Heart left ventricle (tissue), 13 donors: ENCODE results near the gene RUNDC3A.

Experiments used
- POLR2A ChIP-seq, 2 donors: fragments of 450-650 bp; IDR thresholded peaks; one replicate each; pipeline ENCODE4 v1.6.1; 2017; ENCODE audit warnings: antibody characterized with exemption in 2 of 2, mild to moderate bottlenecking in 2 of 2, moderate library complexity in 2 of 2
- TF ChIP-seq, protein P1 (sequence below), 12 donors: fragments of 200-600 bp; sonication (generic) in 4 of 12; IDR thresholded peaks; one replicate each; pipeline versions ENCODE4 v1.5.0 to v1.8.0; 2018 to 2022; ENCODE audit warnings: antibody characterized with exemption in 12 of 12, mild to moderate bottlenecking in 5 of 12
- donor health status: ischemic (EF 13 %, LVEDD 7.1; RV severe dilation, severe dysfunction).
- donor health status: DM: no; HTN: yes; CAD: no.
- donor health status: DM: no; HTN: no; CAD: no.
- donor health status: ischemic (EF 25% LVEDD 6.9; RV normal size, moderate dysfunction).
- donor health status: ischemic (EF 25% LVEDD 5.7; RV mildly dilated, moderate dysfunction).
- donor health status: ischemic (EF 35%, LVEDD 5.7; RV mildly dilated, moderate dysfunction).
- donor health status: nonischemic (EF 11% LVEDD 7.7; RV severe dilation, severe dysfunction).
- donor health status: DM: yes; HTN: yes; CAD: no.
- donor health status: PGD.
- donor health status: ischemic (EF 29% LVEDD 5.4; RV normal size, mild dysfunction).
- donor health status: nonischemic (EF 23%, LVEDD 6.1; RV moderate dilation, normal function).

DNA sequence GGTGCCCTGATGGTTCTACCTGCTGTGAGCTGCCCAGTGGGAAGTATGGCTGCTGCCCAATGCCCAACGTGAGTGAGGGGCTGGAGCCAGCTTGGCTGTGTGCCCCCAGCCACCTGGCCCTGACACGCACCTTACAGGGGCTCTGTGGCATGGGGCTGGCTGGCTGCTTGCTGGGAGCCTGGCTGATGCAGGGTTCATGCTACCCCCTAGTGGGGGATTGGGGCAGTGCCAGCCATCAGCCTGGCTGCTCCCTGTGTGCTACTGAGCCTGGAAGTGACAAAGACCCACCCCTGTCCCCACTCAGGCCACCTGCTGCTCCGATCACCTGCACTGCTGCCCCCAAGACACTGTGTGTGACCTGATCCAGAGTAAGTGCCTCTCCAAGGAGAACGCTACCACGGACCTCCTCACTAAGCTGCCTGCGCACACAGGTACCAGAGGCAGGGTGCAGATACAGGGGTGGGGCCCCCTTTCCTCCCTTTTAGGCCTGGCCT lies 42.4 kb downstream of the RUNDC3A start:
- TF ChIP-seq, protein P1, sequence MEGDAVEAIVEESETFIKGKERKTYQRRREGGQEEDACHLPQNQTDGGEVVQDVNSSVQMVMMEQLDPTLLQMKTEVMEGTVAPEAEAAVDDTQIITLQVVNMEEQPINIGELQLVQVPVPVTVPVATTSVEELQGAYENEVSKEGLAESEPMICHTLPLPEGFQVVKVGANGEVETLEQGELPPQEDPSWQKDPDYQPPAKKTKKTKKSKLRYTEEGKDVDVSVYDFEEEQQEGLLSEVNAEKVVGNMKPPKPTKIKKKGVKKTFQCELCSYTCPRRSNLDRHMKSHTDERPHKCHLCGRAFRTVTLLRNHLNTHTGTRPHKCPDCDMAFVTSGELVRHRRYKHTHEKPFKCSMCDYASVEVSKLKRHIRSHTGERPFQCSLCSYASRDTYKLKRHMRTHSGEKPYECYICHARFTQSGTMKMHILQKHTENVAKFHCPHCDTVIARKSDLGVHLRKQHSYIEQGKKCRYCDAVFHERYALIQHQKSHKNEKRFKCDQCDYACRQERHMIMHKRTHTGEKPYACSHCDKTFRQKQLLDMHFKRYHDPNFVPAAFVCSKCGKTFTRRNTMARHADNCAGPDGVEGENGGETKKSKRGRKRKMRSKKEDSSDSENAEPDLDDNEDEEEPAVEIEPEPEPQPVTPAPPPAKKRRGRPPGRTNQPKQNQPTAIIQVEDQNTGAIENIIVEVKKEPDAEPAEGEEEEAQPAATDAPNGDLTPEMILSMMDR (IDR thresholded peaks at IDR 0.05), result peak; percentile 51 to 87 (median 69)
- no peak for TF ChIP-seq POLR2A (IDR thresholded peaks at IDR 0.05)
